A549 (cell line): Measurements from ENCODE around the gene ESRRG. TPM values are rescaled to one million over a fixed set of nuclear protein-coding genes. Genes with fewer than 3 reads are reported as not detected.
A peak's percentile ranks its signal among the peaks of the same experiment; 100 is the strongest.

Experiments
- ATAC-seq, 2 experiments: fragments of 200-7000 bp in 1 of 2; fragments of >200 bp in 1 of 2; cut with Nextera tagmentation in 1 of 2; cut with Tn5 transposase in 1 of 2; 3 replicates each; pipeline versions ENCODE4 v1.8.0 to v1.9.1; 2018 to 2020; ENCODE audit warnings: mild to moderate bottlenecking in 1 of 2, moderate library complexity in 1 of 2
- CTCF ChIA-PET: fragments of 300-600 bp; sonication (Branson Sonifier 250); formaldehyde crosslinking; extraction: SDS; loops from one replicate; lab custom pipeline; 2021; ENCODE audit warnings: antibody characterized with exemption, inconsistent platforms; lab: Yijun Ruan, JAX
- POLR2A ChIA-PET: fragments of 350-600 bp; formaldehyde crosslinking; extraction: SDS; loops from one replicate; lab custom pipeline; 2021; ENCODE audit warnings: antibody characterized with exemption, inconsistent platforms; lab: Yijun Ruan, JAX
- DNase-seq, 2 experiments: peaks; one replicate each; pipeline versions ENCODE4 v3.0.0 to v3.0.0-alpha.2; 2011 to 2016; ENCODE audit warnings: low read depth in 1 of 2, low spot score in 1 of 2
- FAIRE-seq: peaks from 2 replicates; lab custom pipeline; 2011; peaks lifted over from hg19 to GRCh38; lab: Jason Lieb, UNC
- H3K27ac ChIP-seq, 2 experiments: fragments of >200 bp; sonication (Bioruptor Twin); formaldehyde crosslinking; 3 replicates each; pipeline ENCODE4 v1.5.1; 2016 to 2017
- H3K4me1 ChIP-seq: fragments of >200 bp; sonication (Bioruptor Twin); formaldehyde crosslinking; 3 replicates; pipeline ENCODE4 v1.6.1; 2016
- H3K4me2 ChIP-seq: fragments of >200 bp; sonication (Bioruptor Twin); formaldehyde crosslinking; 3 replicates; pipeline ENCODE4 v1.6.1; 2016
- H3K4me3 ChIP-seq: fragments of >200 bp; sonication (Bioruptor Twin); formaldehyde crosslinking; 3 replicates; pipeline ENCODE4 v1.5.1; 2016
- H3K9me3 ChIP-seq: fragments of >200 bp; sonication (Bioruptor Twin); formaldehyde crosslinking; 3 replicates; pipeline ENCODE4 v1.6.1; 2016
- BHLHE40 ChIP-seq: IDR thresholded peaks from 2 replicates; pipeline ENCODE4 v1.6.1; 2012; ENCODE audit warnings: low read depth, low read length, inconsistent platforms
- CBX8 ChIP-seq: fragments of 200-600 bp; sonication (generic); IDR thresholded peaks from 2 replicates; pipeline ENCODE4 v1.6.1; 2016
- CEBPB ChIP-seq, 2 experiments: fragments of >200 bp in 1 of 2; sonication (Bioruptor Twin) in 1 of 2; formaldehyde crosslinking in 1 of 2; IDR thresholded peaks; 2 replicates each; pipeline ENCODE4 v1.6.1; 2012 to 2016
- EHF ChIP-seq: fragments of 250-450 bp; sonication (Bioruptor Pico); IDR thresholded peaks from 2 replicates; pipeline ENCODE4 v1.5.0; 2020; ENCODE audit warnings: mild to moderate bottlenecking
- ESRRA ChIP-seq: fragments of 150-350 bp; IDR thresholded peaks from 2 replicates; pipeline ENCODE4 v1.6.1; 2014; ENCODE audit warnings: mild to moderate bottlenecking, low read length, borderline replicate concordance
- FOSB ChIP-seq: fragments of 250-450 bp; sonication (Bioruptor Pico); IDR thresholded peaks from 2 replicates; pipeline ENCODE4 v1.5.0; 2020; ENCODE audit warnings: mild to moderate bottlenecking, moderate library complexity
- FOXS1 ChIP-seq: fragments of 250-450 bp; sonication (Bioruptor Pico); IDR thresholded peaks from 2 replicates; pipeline ENCODE4 v1.5.0; 2020; ENCODE audit warnings: mild to moderate bottlenecking, moderate library complexity
- HOXB13 ChIP-seq: fragments of 250-450 bp; sonication (Bioruptor Pico); IDR thresholded peaks from 2 replicates; pipeline ENCODE4 v1.5.0; 2020; ENCODE audit warnings: low read depth, mild to moderate bottlenecking, moderate library complexity
- MAFK ChIP-seq: fragments of 450-650 bp; IDR thresholded peaks from 2 replicates; pipeline ENCODE4 v1.6.1; 2014; ENCODE audit not compliant: partially characterized antibody
- MYC ChIP-seq: IDR thresholded peaks from 2 replicates; pipeline ENCODE4 v1.6.1; 2012; ENCODE audit warnings: mild to moderate bottlenecking, inconsistent platforms, low read length, improper control_type of control experiment, borderline replicate concordance
- NFE2L2 ChIP-seq: fragments of 150-350 bp; conservative IDR thresholded peaks from 2 replicates; pipeline ENCODE4 v1.6.1; 2014; ENCODE audit warnings: low read length
- NPAS2 ChIP-seq: fragments of 250-450 bp; sonication (Bioruptor Pico); IDR thresholded peaks from 2 replicates; pipeline ENCODE4 v1.8.0; 2022; ENCODE audit warnings: mild to moderate bottlenecking, moderate library complexity, borderline replicate concordance
- PHF8 ChIP-seq: fragments of 200-600 bp; sonication (generic); IDR thresholded peaks from 2 replicates; pipeline ENCODE4 v1.6.1; 2016; ENCODE audit warnings: low read depth, mild to moderate bottlenecking, antibody characterized with exemption, moderate library complexity, borderline replicate concordance
- ZNF302 ChIP-seq: fragments of 250-450 bp; sonication (Bioruptor Pico); IDR thresholded peaks from 2 replicates; pipeline ENCODE4 v1.9.0; 2021; ENCODE audit warnings: inconsistent platforms, mild to moderate bottlenecking, moderate library complexity
- WGBS: methylation state at CpG from one replicate; pipeline ENCODE4 v1.1.6; 2017; ENCODE audit errors: missing lambda C conversion rate; 5-methylcytosine and 5-hydroxymethylcytosine counted together
- polyA plus RNA-seq, 4 experiments: library from polyadenylated mRNA; depleted of rRNA in 3 of 4; stranded (reverse); fragments of >200 nt; fragmentation: RNase III in 1 of 4; extraction: RNeasy Plus Mini Kit Qiagen cat#74134 plus additional on column Dnase treatment in 1 of 4; gene quantifications; 2 replicates in 3 of 4; 3 replicates in 1 of 4; pipeline ENCODE4 v1.2.3, GENCODE V29; 2011 to 2017
- TF ChIP-seq, protein P1 (sequence below): fragments of >200 bp; sonication (Bioruptor Twin); formaldehyde crosslinking; IDR thresholded peaks from 3 replicates; pipeline ENCODE4 v1.6.1; 2016

The ESRRG gene
- polyA plus RNA-seq, 2 of the 4 experiments (the other 2 are of a cell fraction): 0.09 TPM; not detected in 1

DNA sequence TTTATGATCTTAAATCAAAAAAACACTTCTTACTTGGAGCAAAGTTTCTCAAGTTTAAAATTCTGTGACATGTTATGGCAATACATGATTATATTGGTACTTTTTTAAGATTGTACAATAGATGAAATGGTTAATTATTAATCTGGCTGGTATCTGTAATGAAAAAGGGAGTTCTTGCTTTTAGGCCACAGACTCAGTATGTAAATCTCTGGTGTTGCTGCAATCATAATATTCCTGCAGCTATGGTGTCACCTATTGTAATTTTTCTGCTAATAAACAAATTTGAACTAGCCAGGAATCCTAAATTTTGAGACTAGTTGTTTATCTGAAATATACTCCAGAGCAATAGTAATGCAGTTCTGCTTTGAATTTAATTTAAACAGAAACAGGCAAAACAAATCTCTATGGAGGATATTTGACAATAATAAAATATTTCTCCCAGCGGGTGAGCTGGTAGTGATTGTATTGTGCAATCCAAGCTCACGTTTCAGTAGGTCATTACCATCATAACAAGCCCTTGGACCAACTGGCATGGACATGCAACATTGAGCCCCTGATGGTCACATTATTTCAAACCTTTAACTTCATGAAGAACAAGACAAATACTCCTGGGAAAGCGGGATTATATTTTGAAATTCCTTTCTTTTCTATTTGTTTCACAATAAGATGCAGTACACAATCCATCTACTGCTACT, 222.8 kb downstream of the ESRRG start:
- no peak overlapping the region for H3K4me3 ChIP-seq
- CTCF ChIA-PET: no interaction called here
- POLR2A ChIA-PET: no interaction called here
- no peak for DNase-seq
- no peak for FAIRE-seq
- 29% methylated on average over 3 of the region's 3 CpGs for WGBS
- H3K4me2 ChIP-seq: peak overlapping the region; percentile 37; the same call in 1 of the 3 replicates
- no peak for ATAC-seq
- peaks cover 6% of the 10 kb centered on the region; the same call in 2 of the 3 replicates for H3K4me1 ChIP-seq
- H3K27ac ChIP-seq: no peak overlapping the region
- H3K9me3 ChIP-seq: no peaks in the 10 kb centered on the region
- 0 out of 4 replicates have a peak, but pooled peaks of 1 of the 2 experiments have one; percentile 15 for TF ChIP-seq CEBPB (IDR thresholded peaks at IDR 0.05)
- TF ChIP-seq ESRRA: no peak

DNA sequence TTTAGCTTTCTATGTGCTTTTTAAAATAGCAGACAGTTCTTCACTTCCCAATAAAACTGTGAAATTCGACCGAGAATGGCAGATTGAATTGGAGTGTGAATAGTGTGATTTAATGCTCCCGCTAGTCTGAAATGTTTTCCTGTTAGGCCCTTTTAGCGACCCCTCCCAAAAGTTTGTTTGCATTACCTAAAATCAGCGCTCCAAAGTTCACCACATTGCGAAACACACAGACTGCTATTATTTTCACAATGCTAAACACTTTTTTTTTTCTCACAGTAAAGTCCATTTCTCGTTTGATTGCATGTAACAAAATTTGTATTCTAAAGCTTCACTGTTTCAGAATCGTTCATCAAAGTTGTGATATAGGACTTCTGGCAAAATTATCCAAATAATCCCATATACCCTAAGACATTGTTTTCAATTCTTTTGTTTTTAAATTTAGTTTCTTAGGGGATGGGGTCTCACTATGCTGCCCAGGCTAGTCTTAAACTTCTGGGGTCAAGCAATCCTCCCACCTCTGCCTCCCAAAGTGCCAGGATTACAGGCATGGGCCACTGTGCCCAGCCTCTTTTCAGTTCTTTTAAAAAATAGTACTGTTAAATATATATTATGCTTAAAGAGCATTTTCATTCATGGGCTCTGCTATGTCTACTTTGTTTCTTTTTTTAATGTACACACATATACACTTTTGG, 223.5 kb downstream of the ESRRG start:
- no peak for ATAC-seq
- Histone ChIP-seq H3K4me2 (peak overlapping the region; percentile 37; the same call in 2 of the 3 replicates), H3K27ac (no peak overlapping the region), H3K4me1 (peaks cover 6% of the 10 kb centered on the region; the same call in 2 of the 3 replicates), H3K4me3 (no peak overlapping the region), H3K9me3 (no peaks in the 10 kb centered on the region)
- no peak for DNase-seq
- ChIA-PET CTCF (no interaction called here), POLR2A (no interaction called here)
- WGBS: 8% methylated on average over 8 of the region's 8 CpGs
- TF ChIP-seq CBX8: no peak
- peak in 1 of 2 experiments; percentile 20; a peak in 1 of 4 replicates for TF ChIP-seq CEBPB (IDR thresholded peaks at IDR 0.05)
- no peak for FAIRE-seq

DNA sequence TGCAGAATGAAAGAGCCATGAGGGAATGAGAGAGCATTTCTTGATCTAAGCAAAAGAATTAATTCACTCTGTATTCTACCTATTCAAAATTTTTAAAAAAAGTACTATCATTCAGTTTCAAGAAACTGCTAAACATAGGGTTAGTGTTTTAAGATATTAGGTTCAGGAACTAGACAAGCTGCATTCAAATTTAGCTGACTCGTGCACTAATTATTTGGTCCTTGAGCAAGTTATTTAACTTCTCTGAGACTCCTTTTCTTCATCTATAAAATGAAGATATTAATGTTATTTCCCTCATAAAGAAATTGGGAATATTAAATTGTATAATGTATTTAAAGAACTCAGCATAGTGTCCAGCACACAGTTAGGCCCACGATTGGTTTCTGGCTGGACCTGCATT, 225.0 kb downstream of the ESRRG start:
- CTCF ChIA-PET: interaction anchor here (0.7 kb wide), 1 partner anchor 45 kb away, joined by 3 read pairs; no protein-coding TSS in a partner anchor
- ATAC-seq: no peak
- no peak for FAIRE-seq

DNA sequence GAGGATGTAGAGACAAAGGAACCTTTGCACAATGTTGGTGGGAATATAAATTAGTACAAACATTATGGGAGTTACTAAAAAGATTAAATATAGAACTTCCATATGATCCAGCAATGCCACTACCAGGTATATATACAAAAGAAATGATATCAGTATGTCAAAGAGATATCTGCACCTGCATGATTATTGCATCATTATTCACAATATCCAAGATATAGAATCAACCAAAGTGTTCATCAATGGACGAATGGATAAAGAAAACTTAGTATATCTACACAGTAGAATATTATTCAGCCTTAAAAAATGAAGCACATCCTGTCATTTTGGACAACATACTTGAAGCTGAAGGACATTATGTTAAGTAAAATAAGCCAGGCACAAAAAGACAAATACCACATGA, 238.2 kb downstream of the ESRRG start:
- Histone ChIP-seq H3K9me3 (no peaks in the 10 kb centered on the region), H3K4me3 (no peak overlapping the region), H3K4me2 (no peak overlapping the region), H3K27ac (no peak overlapping the region), H3K4me1 (no peaks in the 10 kb centered on the region)
- ATAC-seq (no peak), DNase-seq (no peak), FAIRE-seq (no peak)
- CTCF ChIA-PET: no interaction called here
- WGBS: 0% methylated on average over 1 of the region's 1 CpG
- POLR2A ChIA-PET: no interaction called here
- TF ChIP-seq HOXB13 (CRISPR knock-in tag): no peak
- TF ChIP-seq NPAS2 (CRISPR knock-in tag): no peak
- no peak for TF ChIP-seq EHF (CRISPR knock-in tag)
- no peak for TF ChIP-seq NFE2L2
- no peak for TF ChIP-seq MYC
- TF ChIP-seq FOXS1 (CRISPR knock-in tag): no peak
- TF ChIP-seq ZNF302 (CRISPR knock-in tag): no peak
- no peak for TF ChIP-seq BHLHE40
- no peak for TF ChIP-seq FOSB (CRISPR knock-in tag)

More for the DNA sequence above, 225.0 kb downstream of the ESRRG start:
- no peak for TF ChIP-seq PHF8
- peak; percentile 62 for TF ChIP-seq MAFK
- TF ChIP-seq, protein P1, sequence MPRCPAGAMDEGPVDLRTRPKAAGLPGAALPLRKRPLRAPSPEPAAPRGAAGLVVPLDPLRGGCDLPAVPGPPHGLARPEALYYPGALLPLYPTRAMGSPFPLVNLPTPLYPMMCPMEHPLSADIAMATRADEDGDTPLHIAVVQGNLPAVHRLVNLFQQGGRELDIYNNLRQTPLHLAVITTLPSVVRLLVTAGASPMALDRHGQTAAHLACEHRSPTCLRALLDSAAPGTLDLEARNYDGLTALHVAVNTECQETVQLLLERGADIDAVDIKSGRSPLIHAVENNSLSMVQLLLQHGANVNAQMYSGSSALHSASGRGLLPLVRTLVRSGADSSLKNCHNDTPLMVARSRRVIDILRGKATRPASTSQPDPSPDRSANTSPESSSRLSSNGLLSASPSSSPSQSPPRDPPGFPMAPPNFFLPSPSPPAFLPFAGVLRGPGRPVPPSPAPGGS: no peak
- H3K4me2 ChIP-seq: no peak overlapping the region
- H3K27ac ChIP-seq: no peak overlapping the region
- WGBS: 22% methylated on average over 2 of the region's 2 CpGs
- POLR2A ChIA-PET: no interaction called here
- peaks cover 6% of the 10 kb centered on the region; the same call in 2 of the 3 replicates for H3K4me1 ChIP-seq
- DNase-seq: no peak
- H3K9me3 ChIP-seq: no peaks in the 10 kb centered on the region
- H3K4me3 ChIP-seq: no peak overlapping the region
